T-cell (primary cell): ENCODE data around the gene ODAD3. TPM values are rescaled to one million over a fixed set of nuclear protein-coding genes. Genes with fewer than 3 reads are reported as not detected.
"Not testable (repeated sequence)": the region's sequence is repeated elsewhere in the genome, so short reads cannot be mapped to it uniquely, and the experiment has no call there.

Source experiments
- ATAC-seq, 4 experiments: fragments of 200-7000 bp in 3 of 4; fragments of 150-1000 bp in 1 of 4; cut with Tn5 transposase; replicated peaks in 1 of 4; 1 replicate in 3 of 4; 2 replicates in 1 of 4; pipeline ENCODE4 v1.10.0; 2021; ENCODE audit warnings: moderate library complexity in 3 of 4, mild to moderate bottlenecking in 2 of 4, moderate number of reproducible peaks in 1 of 4
- CTCF ChIA-PET, 2 donors: fragments of 300-600 bp; sonication (Branson Sonifier 250); formaldehyde crosslinking; loops; one replicate each; lab custom pipeline; 2022; ENCODE audit warnings: antibody characterized with exemption in 2 of 2; lab: Charles Lee
- POLR2A ChIA-PET, 2 donors: fragments of 300-600 bp; sonication (Branson Sonifier 250); formaldehyde crosslinking; loops; one replicate each; lab custom pipeline; 2022; ENCODE audit warnings: antibody characterized with exemption in 2 of 2; lab: Charles Lee
- DNase-seq, 35 experiments: peaks; one replicate each; pipeline versions ENCODE4 v3.0.0 to v3.0.0-alpha.2; 2013 to 2023
- H3K27ac ChIP-seq: one replicate; pipeline ENCODE4 v1.5.1; 2013; ENCODE audit warnings: low read length
- H3K27me3 ChIP-seq, 2 experiments: replicated peaks in 1 of 2; 1 replicate in 1 of 2; 2 replicates in 1 of 2; pipeline versions ENCODE4 v1.6.1 to v1.7.0; 2013; ENCODE audit warnings: low read length in 1 of 2, mixed read lengths in 1 of 2; ENCODE audit not compliant: control insufficient read depth in 2 of 2, insufficient read depth in 2 of 2; ENCODE audit errors: extremely low read depth in 1 of 2
- H3K36me3 ChIP-seq, 2 donors: 1 replicate in 1 of 2; 2 replicates in 1 of 2; pipeline versions ENCODE4 v1.6.1 to v1.7.0; 2013; ENCODE audit warnings: low read length in 1 of 2; ENCODE audit not compliant: control insufficient read depth in 2 of 2, insufficient read depth in 1 of 2; ENCODE audit errors: extremely low read depth in 1 of 2
- H3K4me1 ChIP-seq, 2 experiments: 1 replicate in 1 of 2; 2 replicates in 1 of 2; pipeline versions ENCODE4 v1.6.1 to v1.7.0; 2013; ENCODE audit warnings: low read length in 2 of 2, mixed read lengths in 1 of 2; ENCODE audit not compliant: insufficient read depth in 2 of 2, control insufficient read depth in 1 of 2; ENCODE audit errors: extremely low read depth in 1 of 2
- H3K4me3 ChIP-seq, 2 donors: 1 replicate in 1 of 2; 2 replicates in 1 of 2; pipeline versions ENCODE4 v1.5.1 to v1.7.0; 2013; ENCODE audit warnings: mild to moderate bottlenecking in 2 of 2, low read length in 1 of 2, moderate library complexity in 1 of 2; ENCODE audit not compliant: control insufficient read depth in 1 of 2; ENCODE audit errors: extremely low read depth in 1 of 2
- H3K9me3 ChIP-seq: 2 replicates; pipeline ENCODE4 v1.7.0; 2013
- H3K27ac Mint-ChIP-seq, 2 donors: one replicate each; pipeline ENCODE4 v1.8.0; 2020 to 2021; ENCODE audit warnings: mild to moderate bottlenecking in 2 of 2, mixed read lengths in 2 of 2
- H3K27me3 Mint-ChIP-seq, 2 donors: one replicate each; pipeline ENCODE4 v1.8.0; 2021 to 2022; ENCODE audit warnings: mixed read lengths in 2 of 2
- H3K36me3 Mint-ChIP-seq: one replicate; pipeline ENCODE4 v1.8.0; 2021; ENCODE audit warnings: mixed read lengths
- H3K4me1 Mint-ChIP-seq, 3 donors: one replicate each; pipeline ENCODE4 v1.8.0; 2020 to 2022; ENCODE audit warnings: mixed read lengths in 3 of 3, mild to moderate bottlenecking in 1 of 3
- H3K4me3 Mint-ChIP-seq, 3 donors: one replicate each; pipeline ENCODE4 v1.8.0; 2020 to 2022; ENCODE audit warnings: mild to moderate bottlenecking in 3 of 3, mixed read lengths in 3 of 3, moderate library complexity in 3 of 3
- H3K9me3 Mint-ChIP-seq, 3 donors: one replicate each; pipeline ENCODE4 v1.8.0; 2020 to 2022; ENCODE audit warnings: mixed read lengths in 3 of 3
- WGBS: methylation state at CpG from one replicate; pipeline ENCODE4 v1.1.5; 2013; ENCODE audit warnings: missing lambda C conversion rate; ENCODE audit not compliant: insufficient coverage; 5-methylcytosine and 5-hydroxymethylcytosine counted together
- total RNA-seq, 35 experiments: library from RNA in 6 of 35; stranded (reverse) in 6 of 35; fragments of 120-200 nt in 1 of 35; gene quantifications; one replicate each; pipeline versions ENCODE4 v1.2.1 to v1.2.4 and lab custom pipeline; 2013 to 2026

The ODAD3 gene
- total RNA-seq, 5 donors from 2014 or later (not counting 1 experiment from before 2014, with no cell fraction given) = 0.20 TPM; not detected in 4

DNA sequence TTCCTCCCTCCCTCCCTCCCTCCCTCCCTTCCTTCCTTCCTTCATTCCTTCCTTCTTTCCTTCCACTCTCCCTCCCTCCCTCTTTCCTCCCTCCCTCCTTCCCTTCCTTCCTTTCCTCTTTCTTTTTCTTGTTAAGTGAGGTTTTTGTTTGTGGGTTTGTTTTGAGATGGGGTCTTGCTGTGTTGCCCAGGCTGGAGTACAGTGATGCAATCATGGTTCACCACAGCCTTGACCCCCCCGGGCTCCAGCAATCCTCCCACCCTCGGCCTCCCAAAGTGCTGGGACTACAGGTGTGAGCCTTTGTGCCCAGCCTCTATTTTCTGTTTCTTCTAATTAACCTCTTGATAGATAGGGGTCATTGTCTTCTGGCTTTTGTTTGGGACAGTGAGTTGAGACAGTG, 26.5 kb upstream of the ODAD3 start:
- Mint-ChIP-seq H3K36me3 (no peaks in the 10 kb centered on the region), H3K9me3 (no peaks in the 10 kb centered on the region), H3K4me3 (no peak overlapping the region), H3K27me3 (peaks cover 18 to 21% of the 10 kb centered on the region in 2 donors), H3K4me1 (peaks cover 0 to 4% (median 2%) of the 10 kb centered on the region in 3 donors), H3K27ac (no peak overlapping the region)
- no peak overlapping the region for H3K4me3 ChIP-seq
- no peaks in the 10 kb centered on the region for H3K9me3 ChIP-seq
- peaks cover 0 to 40% of the 10 kb centered on the region in 2 experiments for H3K27me3 ChIP-seq
- CTCF ChIA-PET = interaction anchor here in 1 of 2 donors (0.6 kb wide), 1 partner anchor 540 kb away, joined by 3 read pairs; no protein-coding TSS in a partner anchor
- DNase-seq (no peak), ATAC-seq (no peak)
- no peaks in the 10 kb centered on the region for H3K4me1 ChIP-seq
- WGBS = no CpG with 5 or more reads among the region's 2 CpGs
- POLR2A ChIA-PET = interaction anchor here in 1 of 2 donors (0.7 kb wide), 1 partner anchor 38 kb away, joined by 4 read pairs; no protein-coding TSS in a partner anchor
- H3K27ac ChIP-seq = no peak overlapping the region
- H3K36me3 ChIP-seq = no peaks in the 10 kb centered on the region

GRCh38 chr19:11460207-11460606, 25.3 kb upstream of the ODAD3 start:
- ATAC-seq (no peak), DNase-seq (peak in 1 of 35 experiments; percentile 25)
- H3K27me3 Mint-ChIP-seq = peaks cover 16 to 21% of the 10 kb centered on the region in 2 donors
- H3K4me1 Mint-ChIP-seq = peaks cover 0 to 4% (median 2%) of the 10 kb centered on the region in 3 donors
- Histone ChIP-seq H3K36me3 (no peaks in the 10 kb centered on the region), H3K27me3 (peaks cover 0 to 29% of the 10 kb centered on the region in 2 experiments), H3K4me3 (no peak overlapping the region), H3K4me1 (no peaks in the 10 kb centered on the region), H3K27ac (no peak overlapping the region), H3K9me3 (no peaks in the 10 kb centered on the region)
- POLR2A ChIA-PET = no interaction called here
- H3K27ac Mint-ChIP-seq = no peak overlapping the region
- CTCF ChIA-PET = no interaction called here
- H3K4me3 Mint-ChIP-seq = no peak overlapping the region
- no peaks in the 10 kb centered on the region for H3K36me3 Mint-ChIP-seq
- H3K9me3 Mint-ChIP-seq = no peaks in the 10 kb centered on the region
- WGBS = 47% methylated on average over 4 of the region's 4 CpGs

- H3K27ac ChIP-seq, DNase-seq, H3K36me3 ChIP-seq, H3K9me3 ChIP-seq, POLR2A ChIA-PET, H3K4me3 Mint-ChIP-seq, H3K27ac Mint-ChIP-seq, H3K36me3 Mint-ChIP-seq, CTCF ChIA-PET, H3K9me3 Mint-ChIP-seq, ATAC-seq, H3K4me1 Mint-ChIP-seq, H3K4me3 ChIP-seq, H3K4me1 ChIP-seq: not testable (repeated sequence)
- 57% methylated on average over 3 of the region's 11 CpGs for WGBS
- peaks cover 0 to 24% of the 10 kb centered on the region in 2 experiments for H3K27me3 ChIP-seq
- H3K27me3 Mint-ChIP-seq = peaks cover 16 to 21% of the 10 kb centered on the region in 2 donors
Measured at GRCh38 chr19:11458912-11459311, 24.0 kb upstream of the ODAD3 start.

DNA sequence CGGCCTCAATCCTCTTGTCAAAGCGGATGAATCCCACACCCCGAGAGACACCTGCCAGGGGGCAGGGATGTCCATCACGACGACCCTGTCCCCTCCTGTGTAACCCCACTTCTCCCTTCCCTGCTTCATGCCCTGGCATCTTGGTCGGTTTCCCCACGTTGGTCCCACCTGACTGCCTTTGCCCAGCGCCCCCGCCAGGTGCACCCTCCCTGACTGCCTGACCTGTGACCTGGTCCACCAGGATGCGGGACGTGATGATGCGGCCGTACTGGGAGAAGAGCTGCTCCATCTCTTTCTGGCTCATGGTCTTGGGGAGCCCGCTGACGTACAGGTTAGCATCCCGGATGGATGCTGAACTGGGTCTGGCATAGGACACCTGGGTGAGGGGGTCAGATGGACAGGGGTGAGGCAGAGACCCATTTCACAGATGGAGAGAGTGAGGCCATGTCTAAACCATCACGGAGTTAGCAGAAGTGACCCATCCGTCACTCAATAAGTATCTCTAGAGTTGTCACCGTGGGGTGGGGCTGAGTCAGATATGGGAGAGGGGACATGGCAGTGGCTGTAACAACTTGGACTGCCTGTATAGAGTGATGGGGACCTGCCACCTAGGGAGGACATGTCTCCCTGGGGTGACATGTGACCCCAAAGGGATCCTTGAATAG, 23.4 kb upstream of the ODAD3 start:
- ChIA-PET POLR2A (no interaction called here), CTCF (interaction anchor here in 1 of 2 donors (0.5 kb wide), 1 partner anchor 114 kb away, joined by 3 read pairs; no protein-coding TSS in a partner anchor)
- ATAC-seq = no peak
- no peaks in the 10 kb centered on the region for H3K36me3 ChIP-seq
- Mint-ChIP-seq H3K27ac (no peak overlapping the region), H3K4me3 (no peak overlapping the region), H3K36me3 (no peaks in the 10 kb centered on the region), H3K9me3 (no peaks in the 10 kb centered on the region), H3K27me3 (peaks cover 16 to 20% of the 10 kb centered on the region in 2 donors), H3K4me1 (peaks cover 0 to 4% (median 2%) of the 10 kb centered on the region in 3 donors)
- no peak overlapping the region for H3K27ac ChIP-seq
- peaks cover 0 to 24% of the 10 kb centered on the region in 2 experiments for H3K27me3 ChIP-seq
- H3K9me3 ChIP-seq = no peaks in the 10 kb centered on the region
- DNase-seq = no peak
- H3K4me3 ChIP-seq = no peak overlapping the region
- 90% methylated on average over 19 of the region's 19 CpGs for WGBS
- H3K4me1 ChIP-seq = peaks cover 0 to 3% of the 10 kb centered on the region in 2 experiments

DNA sequence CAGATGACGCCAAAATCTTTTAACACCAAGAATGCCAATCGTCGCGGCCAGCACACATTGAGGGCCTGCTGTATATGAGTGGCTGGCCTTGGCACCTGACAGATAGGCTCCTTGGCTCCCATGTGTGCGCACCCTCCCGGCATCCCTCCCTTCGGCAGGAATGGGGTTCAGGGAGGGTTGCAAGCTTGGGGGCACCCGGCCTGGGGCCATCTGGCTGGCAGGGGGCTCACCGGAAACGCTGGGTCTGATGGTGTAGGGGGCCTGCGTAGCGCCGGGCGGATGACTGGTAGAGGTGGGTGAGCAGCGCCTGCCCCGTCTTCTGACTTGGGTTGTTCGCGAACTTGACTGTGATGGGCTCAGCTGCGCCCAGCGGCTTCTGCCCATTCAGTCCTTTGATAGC, 22.9 kb upstream of the ODAD3 start:
- peaks cover 0 to 24% of the 10 kb centered on the region in 2 experiments for H3K27me3 ChIP-seq
- no peak overlapping the region for H3K27ac Mint-ChIP-seq
- H3K4me1 ChIP-seq = peaks cover 0 to 3% of the 10 kb centered on the region in 2 experiments
- CTCF ChIA-PET = interaction anchor here in 1 of 2 donors (0.5 kb wide), 1 partner anchor 115 kb away, joined by 3 read pairs; no protein-coding TSS in a partner anchor
- peaks cover 16% of the 10 kb centered on the region in 2 donors for H3K27me3 Mint-ChIP-seq
- H3K36me3 ChIP-seq = no peaks in the 10 kb centered on the region
- H3K9me3 Mint-ChIP-seq = no peaks in the 10 kb centered on the region
- no peak overlapping the region for H3K4me3 ChIP-seq
- ATAC-seq = no peak
- no peak overlapping the region for H3K4me3 Mint-ChIP-seq
- no peaks in the 10 kb centered on the region for H3K9me3 ChIP-seq
- no peak for DNase-seq
- H3K27ac ChIP-seq = no peak overlapping the region
- no peaks in the 10 kb centered on the region for H3K36me3 Mint-ChIP-seq
- 88% methylated on average over 13 of the region's 20 CpGs for WGBS
- no peaks in the 10 kb centered on the region for H3K4me1 Mint-ChIP-seq
- POLR2A ChIA-PET = no interaction called here

DNA sequence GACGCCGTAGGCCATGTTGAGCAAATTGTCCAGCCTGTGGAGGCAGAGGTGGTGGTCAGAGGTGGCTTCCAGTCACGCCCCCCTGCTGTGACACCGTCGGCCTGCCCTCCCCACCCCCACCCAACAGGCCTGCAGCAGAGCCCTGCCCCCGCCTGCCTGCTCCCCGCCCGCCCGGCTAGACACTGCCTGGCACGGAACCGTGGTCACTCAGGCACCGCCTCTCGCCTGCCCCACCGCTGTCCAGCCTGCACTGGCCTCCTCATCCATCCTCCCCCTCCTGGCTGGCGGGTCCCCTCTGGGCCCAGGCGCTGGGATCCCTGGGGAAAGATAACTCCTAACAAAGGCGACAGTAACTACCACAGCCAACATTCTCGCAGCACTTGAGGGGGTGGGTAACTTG, 22.2 kb upstream of the ODAD3 start:
- ChIA-PET CTCF (no interaction called here), POLR2A (no interaction called here)
- Histone ChIP-seq H3K36me3 (no peaks in the 10 kb centered on the region), H3K27me3 (peaks cover 0 to 24% of the 10 kb centered on the region in 2 experiments), H3K9me3 (no peaks in the 10 kb centered on the region), H3K4me1 (peaks cover 0 to 3% of the 10 kb centered on the region in 2 experiments), H3K27ac (no peak overlapping the region), H3K4me3 (no peak overlapping the region)
- H3K27me3 Mint-ChIP-seq = peaks cover 16% of the 10 kb centered on the region in 2 donors
- H3K4me3 Mint-ChIP-seq = no peak overlapping the region
- H3K4me1 Mint-ChIP-seq = peaks cover 0 to 2% (median 0%) of the 10 kb centered on the region in 3 donors
- 64% methylated on average over 8 of the region's 18 CpGs for WGBS
- no peak for ATAC-seq
- H3K36me3 Mint-ChIP-seq = no peaks in the 10 kb centered on the region
- no peak overlapping the region for H3K27ac Mint-ChIP-seq
- DNase-seq = no peak
- no peaks in the 10 kb centered on the region for H3K9me3 Mint-ChIP-seq
